Adrenal gland (tissue), 5 donors: ENCODE measurements around the gene SSH2.

Experiments used
- POLR2A ChIP-seq, 2 donors: fragments of 450-650 bp; IDR thresholded peaks; one replicate each; pipeline ENCODE4 v1.6.1; 2017; ENCODE audit warnings: antibody characterized with exemption in 2 of 2, mild to moderate bottlenecking in 2 of 2, moderate library complexity in 1 of 2
- TF ChIP-seq, protein P1 (sequence below), 6 experiments: fragments of 450-650 bp in 4 of 6; fragments of 200-600 bp in 2 of 6; sonication (generic) in 1 of 6; IDR thresholded peaks; 1 replicate in 5 of 6; 2 replicates in 1 of 6; pipeline versions ENCODE4 v1.5.1 to v1.8.0; 2016 to 2021; ENCODE audit warnings: antibody characterized with exemption in 6 of 6, mild to moderate bottlenecking in 2 of 6, moderate library complexity in 1 of 6
- donor health status: DM: no; HTN: no; CAD: no.

DNA sequence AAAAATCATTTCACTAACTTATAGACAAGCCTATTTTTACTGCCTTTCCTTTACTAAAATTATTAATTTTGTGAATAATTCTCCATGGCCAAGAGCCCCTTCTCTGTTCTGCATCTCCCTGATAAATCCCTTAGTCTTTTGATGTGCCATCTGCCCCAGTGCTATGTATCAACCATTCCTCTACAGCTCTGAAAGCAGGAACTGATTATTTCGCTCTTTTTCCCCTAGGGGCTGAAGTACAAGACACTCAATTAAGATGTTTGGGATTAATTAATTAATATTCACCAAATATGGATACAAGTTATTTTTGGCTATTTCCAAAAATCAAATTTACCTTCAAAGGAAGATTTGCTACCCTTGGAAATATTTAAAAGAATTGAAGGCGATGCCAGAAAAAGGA lies 26.6 kb downstream of the SSH2 start:
- TF ChIP-seq POLR2A (IDR thresholded peaks at IDR 0.05) = no peak
- TF ChIP-seq, protein P1, sequence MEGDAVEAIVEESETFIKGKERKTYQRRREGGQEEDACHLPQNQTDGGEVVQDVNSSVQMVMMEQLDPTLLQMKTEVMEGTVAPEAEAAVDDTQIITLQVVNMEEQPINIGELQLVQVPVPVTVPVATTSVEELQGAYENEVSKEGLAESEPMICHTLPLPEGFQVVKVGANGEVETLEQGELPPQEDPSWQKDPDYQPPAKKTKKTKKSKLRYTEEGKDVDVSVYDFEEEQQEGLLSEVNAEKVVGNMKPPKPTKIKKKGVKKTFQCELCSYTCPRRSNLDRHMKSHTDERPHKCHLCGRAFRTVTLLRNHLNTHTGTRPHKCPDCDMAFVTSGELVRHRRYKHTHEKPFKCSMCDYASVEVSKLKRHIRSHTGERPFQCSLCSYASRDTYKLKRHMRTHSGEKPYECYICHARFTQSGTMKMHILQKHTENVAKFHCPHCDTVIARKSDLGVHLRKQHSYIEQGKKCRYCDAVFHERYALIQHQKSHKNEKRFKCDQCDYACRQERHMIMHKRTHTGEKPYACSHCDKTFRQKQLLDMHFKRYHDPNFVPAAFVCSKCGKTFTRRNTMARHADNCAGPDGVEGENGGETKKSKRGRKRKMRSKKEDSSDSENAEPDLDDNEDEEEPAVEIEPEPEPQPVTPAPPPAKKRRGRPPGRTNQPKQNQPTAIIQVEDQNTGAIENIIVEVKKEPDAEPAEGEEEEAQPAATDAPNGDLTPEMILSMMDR (IDR thresholded peaks at IDR 0.05) = no peak
